Adrenal gland (tissue), 5 donors: Measurements from ENCODE around the gene NKX6-2.

Experiments used
- POLR2A ChIP-seq, 2 donors: fragments of 450-650 bp; IDR thresholded peaks; one replicate each; pipeline ENCODE4 v1.6.1; 2017; ENCODE audit warnings: antibody characterized with exemption in 2 of 2, mild to moderate bottlenecking in 2 of 2, moderate library complexity in 1 of 2
- TF ChIP-seq, protein P1 (sequence below), 6 experiments: fragments of 450-650 bp in 4 of 6; fragments of 200-600 bp in 2 of 6; sonication (generic) in 1 of 6; IDR thresholded peaks; 1 replicate in 5 of 6; 2 replicates in 1 of 6; pipeline versions ENCODE4 v1.5.1 to v1.8.0; 2016 to 2021; ENCODE audit warnings: antibody characterized with exemption in 6 of 6, mild to moderate bottlenecking in 2 of 6, moderate library complexity in 1 of 6
- donor health status: DM: no; HTN: no; CAD: no.

DNA sequence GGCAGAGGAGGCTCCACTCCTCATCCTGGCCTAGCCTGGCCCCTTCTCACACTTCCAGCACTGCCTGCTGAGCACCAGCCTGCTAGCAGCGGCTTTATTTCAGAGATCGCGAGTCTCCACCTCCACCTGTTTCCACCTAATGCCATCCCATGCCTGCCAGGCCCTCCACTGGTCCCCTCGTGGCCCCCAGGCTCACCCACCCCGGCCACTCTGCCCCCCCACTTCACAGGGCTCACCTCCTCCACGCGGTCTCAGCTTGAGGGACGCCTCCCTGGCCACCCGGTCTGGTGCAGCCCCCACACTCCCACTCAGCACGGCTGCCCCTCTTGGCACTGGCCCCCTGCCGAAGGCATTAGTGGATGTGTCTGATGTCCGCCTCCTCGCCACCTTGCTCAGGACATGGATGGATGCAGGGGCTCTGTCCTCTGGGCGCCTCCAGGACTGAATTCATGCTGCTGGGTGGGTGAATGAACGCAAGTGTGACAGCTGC lies 3.8 kb upstream of the NKX6-2 start:
- TF ChIP-seq, protein P1, sequence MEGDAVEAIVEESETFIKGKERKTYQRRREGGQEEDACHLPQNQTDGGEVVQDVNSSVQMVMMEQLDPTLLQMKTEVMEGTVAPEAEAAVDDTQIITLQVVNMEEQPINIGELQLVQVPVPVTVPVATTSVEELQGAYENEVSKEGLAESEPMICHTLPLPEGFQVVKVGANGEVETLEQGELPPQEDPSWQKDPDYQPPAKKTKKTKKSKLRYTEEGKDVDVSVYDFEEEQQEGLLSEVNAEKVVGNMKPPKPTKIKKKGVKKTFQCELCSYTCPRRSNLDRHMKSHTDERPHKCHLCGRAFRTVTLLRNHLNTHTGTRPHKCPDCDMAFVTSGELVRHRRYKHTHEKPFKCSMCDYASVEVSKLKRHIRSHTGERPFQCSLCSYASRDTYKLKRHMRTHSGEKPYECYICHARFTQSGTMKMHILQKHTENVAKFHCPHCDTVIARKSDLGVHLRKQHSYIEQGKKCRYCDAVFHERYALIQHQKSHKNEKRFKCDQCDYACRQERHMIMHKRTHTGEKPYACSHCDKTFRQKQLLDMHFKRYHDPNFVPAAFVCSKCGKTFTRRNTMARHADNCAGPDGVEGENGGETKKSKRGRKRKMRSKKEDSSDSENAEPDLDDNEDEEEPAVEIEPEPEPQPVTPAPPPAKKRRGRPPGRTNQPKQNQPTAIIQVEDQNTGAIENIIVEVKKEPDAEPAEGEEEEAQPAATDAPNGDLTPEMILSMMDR (IDR thresholded peaks at IDR 0.05), result no peak
- no peak for TF ChIP-seq POLR2A (IDR thresholded peaks at IDR 0.05)
